K562 (cell line): ENCODE data around the gene NOBOX. TPM values are rescaled to one million over a fixed set of nuclear protein-coding genes. Genes with fewer than 3 reads are reported as not detected.

Source experiments
- ATAC-seq: fragments of 200-7000 bp; cut with Tn5 transposase; 3 replicates; pipeline ENCODE4 v1.9.1; 2020; ENCODE audit warnings: moderate library complexity
- BruUV-seq: library from RNA; stranded (reverse); fragments of 400-500 nt; replicated peaks from 2 replicates; lab custom pipeline; 2021; lab: Mats Ljungman, UMichigan
- CTCF ChIA-PET: fragments of 300-600 bp; formaldehyde crosslinking; extraction: SDS; loops from one replicate; lab custom pipeline; 2021; ENCODE audit warnings: low intra/inter-chr PET ratio; lab: Yijun Ruan, JAX
- POLR2A ChIA-PET: fragments of 300-600, 350-650 bp; sonication (Branson Sonifier 250); formaldehyde crosslinking; extraction: SDS; loops from one replicate; lab custom pipeline; 2021; ENCODE audit warnings: antibody characterized with exemption, inconsistent platforms; lab: Yijun Ruan, JAX
- DNase-seq, 4 experiments: peaks; one replicate each; pipeline versions ENCODE4 v3.0.0 to v3.0.0-alpha.2; 2011 to 2018; ENCODE audit warnings: low spot score in 3 of 4, mixed read lengths in 3 of 4; ENCODE audit errors: extremely low read depth in 1 of 4
- FAIRE-seq: peaks from 2 replicates; lab custom pipeline; 2011; peaks lifted over from hg19 to GRCh38; lab: Jason Lieb, UNC
- H2AFZ ChIP-seq: 2 replicates; pipeline ENCODE4 v1.6.0; 2011; ENCODE audit warnings: low read depth, low read length, control low read depth, inconsistent platforms
- H3K27ac ChIP-seq: fragments of 200-600 bp; 3 replicates; pipeline ENCODE4 v1.8.0; 2011; ENCODE audit warnings: low read depth, mild to moderate bottlenecking, control low read depth, inconsistent platforms, low read length, moderate library complexity, mixed read lengths; ENCODE audit errors: extremely low read depth
- H3K27me3 ChIP-seq, 2 experiments: fragments of 300-600 bp in 1 of 2; 2 replicates in 1 of 2; 3 replicates in 1 of 2; pipeline versions ENCODE4 v1.6.0 to v1.8.0; 2011; ENCODE audit warnings: inconsistent platforms in 2 of 2, low read length in 2 of 2, mild to moderate bottlenecking in 1 of 2, mixed read lengths in 1 of 2, moderate library complexity in 1 of 2; ENCODE audit not compliant: control insufficient read depth in 2 of 2, insufficient read depth in 2 of 2
- H3K36me3 ChIP-seq: fragments of 300-600 bp; 3 replicates; pipeline ENCODE4 v1.8.0; 2011; ENCODE audit warnings: mild to moderate bottlenecking, low read length, inconsistent platforms; ENCODE audit not compliant: control insufficient read depth, insufficient read depth
- H3K4me1 ChIP-seq, 2 experiments: fragments of 200-600 bp in 1 of 2; replicated peaks in 1 of 2; 2 replicates in 1 of 2; 3 replicates in 1 of 2; pipeline versions ENCODE4 v1.5.1 to v1.8.0; 2011; ENCODE audit warnings: inconsistent platforms in 2 of 2, low read length in 2 of 2, mild to moderate bottlenecking in 1 of 2, mixed read lengths in 1 of 2, moderate library complexity in 1 of 2; ENCODE audit not compliant: control insufficient read depth in 2 of 2, insufficient read depth in 2 of 2
- H3K4me2 ChIP-seq: 2 replicates; pipeline ENCODE4 v1.6.1; 2011; ENCODE audit warnings: low read length, control low read depth, inconsistent platforms, mixed read lengths; ENCODE audit not compliant: insufficient read depth
- H3K4me3 ChIP-seq: fragments of 200-600 bp; sonication (generic), shearing (Covaris generic); 2 replicates; pipeline ENCODE4 v1.5.1; 2016; ENCODE audit warnings: control low read depth, inconsistent platforms
- H3K79me2 ChIP-seq: fragments of 200-600 bp; 3 replicates; pipeline ENCODE4 v1.8.0; 2011; ENCODE audit warnings: low read length, inconsistent platforms; ENCODE audit not compliant: control insufficient read depth, insufficient read depth
- H3K9ac ChIP-seq, 2 experiments: 2 replicates each; pipeline versions ENCODE4 v1.6.0 to v1.6.1; 2011; ENCODE audit warnings: low read depth in 2 of 2, low read length in 2 of 2, control low read depth in 1 of 2, inconsistent platforms in 1 of 2, mild to moderate bottlenecking in 1 of 2, mixed read lengths in 1 of 2; ENCODE audit not compliant: insufficient read depth in 1 of 2
- H3K9me1 ChIP-seq: one replicate; pipeline ENCODE4 v1.6.0; 2011; ENCODE audit warnings: inconsistent platforms, mild to moderate bottlenecking, low read length, moderate library complexity; ENCODE audit not compliant: control insufficient read depth, insufficient read depth
- H3K9me3 ChIP-seq: replicated peaks from 2 replicates; pipeline ENCODE4 v1.5.1; 2011; ENCODE audit warnings: low read depth, low read length, inconsistent platforms; ENCODE audit not compliant: control insufficient read depth, insufficient read depth
- H4K20me1 ChIP-seq: replicated peaks from 2 replicates; pipeline ENCODE4 v1.6.1; 2011; ENCODE audit warnings: low read length, inconsistent platforms, mixed read lengths; ENCODE audit not compliant: control insufficient read depth, insufficient read depth
- CSDE1 ChIP-seq, 2 experiments: fragments of 450-650 bp; IDR thresholded peaks; 2 replicates each; pipeline ENCODE4 v1.6.1; 2016; ENCODE audit warnings: mild to moderate bottlenecking in 1 of 2
- KDM4B ChIP-seq, 2 experiments: fragments of 450-650 bp in 1 of 2; sonication (generic) in 1 of 2; IDR thresholded peaks; 2 replicates each; pipeline ENCODE4 v1.6.1; 2016 to 2017; ENCODE audit warnings: borderline replicate concordance in 2 of 2, antibody characterized with exemption in 1 of 2, low read depth in 1 of 2, mild to moderate bottlenecking in 1 of 2
- ZNF263 ChIP-seq: sonication (generic); formaldehyde crosslinking; IDR thresholded peaks from 2 replicates; pipeline ENCODE4 v1.8.0; 2022; ENCODE audit warnings: mild to moderate bottlenecking, missing genetic modification reagents, borderline replicate concordance
- WGBS: fragments of 100-300 bp; shearing (Covaris generic); methylation state at CpG from one replicate; pipeline ENCODE4 v1.1.6; 2016; ENCODE audit warnings: low coverage, mixed read lengths; ENCODE audit not compliant: insufficient coverage; ENCODE audit errors: missing lambda C conversion rate; 5-methylcytosine and 5-hydroxymethylcytosine counted together
- in situ Hi-C: fragments of 300-500 bp; cut with MboI; formaldehyde crosslinking; loops from 4 replicates; pipeline ENCODE4 v1.15.0; 2018; ENCODE audit warnings: inconsistent platforms, mixed read lengths
- intact Hi-C: fragments of 100-400 bp; cut with micrococcal nuclease; formaldehyde crosslinking; loops from 2 replicates; pipeline ENCODE4 v1.14.2; 2022
- polyA plus RNA-seq, 8 experiments: library from polyadenylated mRNA; depleted of rRNA in 4 of 8; stranded (reverse) in 5 of 8; unstranded in 3 of 8; fragments of >200 nt; fragmentation: Nextera tagmentation in 2 of 8; fragmentation: Illumina TruSeq in 1 of 8; extraction: Ambion mirVana in 2 of 8; extraction: Trizol in 1 of 8; gene quantifications; 2 replicates each; pipeline versions ENCODE4 v1.2.1 to v1.2.3, GENCODE V29; 2011 to 2014; ENCODE audit warnings: inconsistent platforms in 1 of 8, missing spikeins in 1 of 8
- total RNA-seq, 7 experiments: library from RNA; depleted of rRNA in 6 of 7; stranded (reverse); fragments of >200 nt in 6 of 7; fragmentation: Illumina TruSeq in 2 of 7; extraction: Trizol in 2 of 7; gene quantifications; 2 replicates each; pipeline versions ENCODE4 v1.2.1 to v1.2.3, GENCODE V29; 2011 to 2021; ENCODE audit warnings: low replicate concordance in 1 of 7
- TF ChIP-seq, protein P1 (sequence below): sonication (generic); formaldehyde crosslinking; IDR thresholded peaks from 2 replicates; pipeline ENCODE4 v1.8.0; 2022; ENCODE audit warnings: mild to moderate bottlenecking, missing genetic modification reagents, borderline replicate concordance

The NOBOX gene
- total and polyA plus RNA-seq, 9 of the 15 experiments (the other 6 are each of a cell fraction or from before 2014, with no cell fraction given): not detected

- ChIA-PET CTCF (no interaction called here), POLR2A (no interaction called here)
- H2AFZ ChIP-seq: no peak overlapping the region
- H3K27ac ChIP-seq: no peak overlapping the region
- no peaks in the 10 kb centered on the region for H3K9me1 ChIP-seq
- BruUV-seq: no TSS peak
- H3K79me2 ChIP-seq: no peaks in the 10 kb centered on the region
- no peaks in the 10 kb centered on the region for H3K9me3 ChIP-seq
- in situ Hi-C loops (no loop called here), intact Hi-C loops (loop anchor here (10.0 kb wide), 1 partner anchor 222 kb away; no protein-coding TSS in a partner anchor)
- no peak overlapping the region for H3K9ac ChIP-seq
- peak; percentile 23 for ATAC-seq
- TF ChIP-seq CSDE1 (IDR thresholded peaks at IDR 0.05): no peak
- no peak for TF ChIP-seq KDM4B (IDR thresholded peaks at IDR 0.05; ENCODE audit: borderline replicate concordance in 2 of 2, low read depth in 1 of 2)
- TF ChIP-seq, protein P1, sequence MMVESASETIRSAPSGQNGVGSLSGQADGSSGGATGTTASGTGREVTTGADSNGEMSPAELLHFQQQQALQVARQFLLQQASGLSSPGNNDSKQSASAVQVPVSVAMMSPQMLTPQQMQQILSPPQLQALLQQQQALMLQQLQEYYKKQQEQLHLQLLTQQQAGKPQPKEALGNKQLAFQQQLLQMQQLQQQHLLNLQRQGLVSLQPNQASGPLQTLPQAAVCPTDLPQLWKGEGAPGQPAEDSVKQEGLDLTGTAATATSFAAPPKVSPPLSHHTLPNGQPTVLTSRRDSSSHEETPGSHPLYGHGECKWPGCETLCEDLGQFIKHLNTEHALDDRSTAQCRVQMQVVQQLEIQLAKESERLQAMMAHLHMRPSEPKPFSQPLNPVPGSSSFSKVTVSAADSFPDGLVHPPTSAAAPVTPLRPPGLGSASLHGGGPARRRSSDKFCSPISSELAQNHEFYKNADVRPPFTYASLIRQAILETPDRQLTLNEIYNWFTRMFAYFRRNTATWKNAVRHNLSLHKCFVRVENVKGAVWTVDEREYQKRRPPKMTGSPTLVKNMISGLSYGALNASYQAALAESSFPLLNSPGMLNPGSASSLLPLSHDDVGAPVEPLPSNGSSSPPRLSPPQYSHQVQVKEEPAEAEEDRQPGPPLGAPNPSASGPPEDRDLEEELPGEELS (CRISPR knock-in tag): no peak
- no peak for TF ChIP-seq ZNF263 (CRISPR knock-in tag)
- H3K27me3 ChIP-seq: peaks cover 0 to 4% of the 10 kb centered on the region in 2 experiments; a peak in 1 of 5 replicates
- no peaks in the 10 kb centered on the region for H4K20me1 ChIP-seq
- no peaks in the 10 kb centered on the region for H3K36me3 ChIP-seq
- no peak for DNase-seq
- no peak for FAIRE-seq
- H3K4me3 ChIP-seq: no peak overlapping the region
- no peak overlapping the region for H3K4me2 ChIP-seq
- no peaks in the 10 kb centered on the region for H3K4me1 ChIP-seq
- 5% methylated on average over 4 of the region's 4 CpGs for WGBS
Observed at GRCh38 chr7:144397086-144397485, 6.4 kb downstream of the NOBOX start.
